Activated naive CD8-positive, alpha-beta T cell treated with anti-CD3 and anti-CD28 coated beads for 36 hours (primary cell): Measurements from ENCODE around the gene SERGEF. TPM values are rescaled to one million over a fixed set of nuclear protein-coding genes. Genes with fewer than 3 reads are reported as not detected.
A peak's percentile ranks its signal among the peaks of the same experiment; 100 is the strongest.

Experiments
- DNase-seq: peaks from one replicate; pipeline ENCODE4 v3.0.0; 2021
- H3K27ac Mint-ChIP-seq: one replicate; pipeline ENCODE4 v1.8.0; 2022; ENCODE audit warnings: mild to moderate bottlenecking, moderate library complexity, mixed read lengths
- H3K27me3 Mint-ChIP-seq: one replicate; pipeline ENCODE4 v1.8.0; 2022; ENCODE audit warnings: mild to moderate bottlenecking, mixed read lengths
- H3K36me3 Mint-ChIP-seq: one replicate; pipeline ENCODE4 v1.8.0; 2021; ENCODE audit warnings: mild to moderate bottlenecking, mixed read lengths
- H3K4me1 Mint-ChIP-seq: one replicate; pipeline ENCODE4 v1.8.0; 2021; ENCODE audit warnings: mixed read lengths
- H3K4me3 Mint-ChIP-seq: one replicate; pipeline ENCODE4 v1.8.0; 2022; ENCODE audit warnings: mild to moderate bottlenecking, moderate library complexity, mixed read lengths
- H3K9me3 Mint-ChIP-seq: one replicate; pipeline ENCODE4 v1.8.0; 2022; ENCODE audit warnings: mixed read lengths
- total RNA-seq, 2 experiments: library from RNA; stranded (reverse); gene quantifications; one replicate each; pipeline ENCODE4 v1.2.3, GENCODE V29; 2021

The SERGEF gene
- total RNA-seq, result 10 to 100 TPM; 37.0 to 38.0 TPM

DNA sequence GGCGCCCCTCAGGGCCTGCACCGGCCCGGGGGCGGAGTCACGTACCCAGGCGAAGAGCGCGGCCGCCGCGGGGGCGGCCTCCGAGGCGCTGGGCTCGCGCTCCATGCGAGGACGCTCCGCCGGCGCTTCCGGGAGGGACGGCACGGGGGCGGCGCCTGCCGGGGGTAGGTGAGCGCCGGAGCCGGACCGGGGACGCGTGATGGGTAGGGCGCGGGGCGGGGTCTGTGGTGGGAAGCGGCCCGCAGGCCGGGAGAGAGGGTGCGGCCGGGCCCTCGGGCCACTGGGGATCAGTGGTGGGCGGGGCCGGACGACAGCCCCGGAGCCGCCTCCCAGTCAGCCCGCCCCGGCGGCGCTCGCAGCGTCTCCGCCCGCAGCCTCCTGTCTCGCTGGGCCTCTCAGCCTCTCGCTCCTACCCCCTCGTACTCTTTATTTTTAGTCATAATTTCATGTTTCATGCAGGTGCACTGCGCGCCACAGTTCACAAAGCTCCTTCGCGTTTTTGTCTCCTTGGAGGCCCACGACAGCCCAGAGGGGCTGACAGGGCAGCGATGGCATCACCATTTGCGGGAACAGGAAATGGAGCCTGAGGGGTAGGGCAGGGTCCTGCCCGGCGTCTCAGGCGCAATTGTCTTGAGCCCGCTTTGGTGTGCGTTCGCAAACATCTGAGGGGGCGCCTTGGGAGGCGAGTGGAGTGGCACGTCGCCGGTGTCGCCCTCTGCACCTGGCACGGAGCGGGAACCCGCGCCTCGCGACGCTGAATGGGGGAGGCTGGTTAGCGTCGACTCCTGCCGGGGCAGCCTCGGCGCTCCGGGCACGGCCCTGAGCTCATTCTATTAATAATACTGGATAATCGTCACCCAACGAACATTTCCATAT is at the start of gene SERGEF:
SERGEF (minus strand) TSS at position 142 of the 876 bp plus-strand sequence; CDS start at position 105, 37 bp downstream.
- Mint-ChIP-seq H3K36me3 (peaks cover 8% of the 10 kb centered on the region), H3K4me1 (peaks cover 39% of the 10 kb centered on the region), H3K4me3 (peak within 1 kb of the TSS; percentile 97), H3K27ac (peak within 1 kb of the TSS; percentile 93), H3K9me3 (peaks cover 1% of the 10 kb centered on the region), H3K27me3 (no peaks in the 10 kb centered on the region)
- DNase-seq, result peak; percentile 95

DNA sequence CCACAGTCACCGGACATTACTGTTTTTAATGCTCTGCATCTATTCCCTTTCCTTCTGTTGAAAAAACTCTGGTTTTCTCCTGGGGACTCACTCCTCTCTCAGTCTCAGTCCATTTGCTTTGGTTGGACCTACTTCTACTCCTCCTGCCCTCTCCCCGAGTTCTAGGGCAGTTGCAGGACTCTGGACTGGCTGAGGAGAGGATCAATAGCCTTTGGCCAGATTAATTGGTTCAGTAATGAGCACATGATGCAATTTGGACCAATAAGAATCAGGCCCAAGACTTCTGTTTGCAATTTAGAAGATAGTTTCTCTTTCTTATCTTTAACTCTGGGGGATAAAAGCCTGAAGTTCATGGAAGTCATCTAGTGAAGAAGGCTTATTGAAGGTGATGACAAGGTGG is 48.5 kb upstream of the SERGEF start:
- Mint-ChIP-seq H3K4me3 (no peak overlapping the region), H3K27ac (no peak overlapping the region), H3K36me3 (peaks cover 2% of the 10 kb centered on the region), H3K4me1 (peaks cover 1% of the 10 kb centered on the region), H3K9me3 (no peaks in the 10 kb centered on the region), H3K27me3 (no peaks in the 10 kb centered on the region)
- no peak for DNase-seq

- no peak for DNase-seq
- H3K27ac Mint-ChIP-seq, result no peak overlapping the region
- no peaks in the 10 kb centered on the region for H3K27me3 Mint-ChIP-seq
- peaks cover 1% of the 10 kb centered on the region for H3K4me1 Mint-ChIP-seq
- no peak overlapping the region for H3K4me3 Mint-ChIP-seq
- no peaks in the 10 kb centered on the region for H3K9me3 Mint-ChIP-seq
- peaks cover 3% of the 10 kb centered on the region for H3K36me3 Mint-ChIP-seq
Measured at GRCh38 chr11:18056561-18057181, 43.8 kb upstream of the SERGEF start.

DNA sequence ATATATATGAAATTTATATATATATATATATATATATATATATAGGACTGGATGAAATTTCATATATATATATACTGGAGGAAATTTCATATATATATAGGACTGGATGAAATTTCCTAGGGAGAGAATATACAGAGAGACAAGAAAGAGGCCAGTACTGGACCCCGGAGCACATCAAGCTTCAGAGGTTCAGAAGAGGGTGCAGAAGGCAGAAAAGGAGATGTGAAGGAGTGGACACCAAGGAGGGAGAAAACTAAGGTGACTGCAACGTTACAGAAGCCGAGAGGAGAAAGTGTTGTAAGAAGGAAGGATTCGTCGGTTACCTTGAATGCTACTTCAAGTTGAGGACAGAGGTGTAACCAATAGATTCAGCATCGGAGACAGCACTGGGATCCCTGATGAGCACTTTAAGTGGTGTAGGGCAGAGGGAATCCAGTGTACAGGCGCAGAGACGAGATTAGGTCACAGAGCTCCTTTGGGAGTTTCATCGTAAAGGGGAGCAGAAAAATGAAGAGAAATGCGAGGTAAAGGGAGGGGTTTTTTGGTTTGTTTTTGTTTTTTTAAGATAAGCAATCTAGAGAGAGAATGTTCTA is 41.8 kb upstream of the SERGEF start:
- no peak for DNase-seq
- H3K4me3 Mint-ChIP-seq, result no peak overlapping the region
- H3K4me1 Mint-ChIP-seq, result peaks cover 1% of the 10 kb centered on the region
- peaks cover 3% of the 10 kb centered on the region for H3K36me3 Mint-ChIP-seq
- no peaks in the 10 kb centered on the region for H3K9me3 Mint-ChIP-seq
- no peaks in the 10 kb centered on the region for H3K27me3 Mint-ChIP-seq
- H3K27ac Mint-ChIP-seq, result no peak overlapping the region

DNA sequence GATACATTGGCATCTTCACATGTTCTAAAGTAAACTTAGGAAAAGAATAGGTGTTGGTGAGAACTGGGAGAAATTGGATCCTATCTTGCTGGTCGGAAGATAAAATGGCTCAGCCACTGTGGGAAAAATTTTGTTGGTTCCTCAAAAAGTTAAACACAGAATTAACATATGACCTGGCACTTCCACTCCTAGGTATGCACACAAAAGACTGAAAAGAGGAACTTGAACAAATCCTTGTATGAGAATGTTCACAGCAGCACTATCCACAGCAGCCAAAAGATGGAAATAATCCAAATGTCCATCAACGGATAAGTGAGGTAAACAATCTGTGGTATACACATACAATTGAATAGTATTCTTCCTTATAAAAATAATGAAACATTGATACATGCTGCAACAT is 38.0 kb upstream of the SERGEF start:
- peaks cover 27% of the 10 kb centered on the region for H3K27me3 Mint-ChIP-seq
- H3K27ac Mint-ChIP-seq, result no peak overlapping the region
- H3K4me1 Mint-ChIP-seq, result no peaks in the 10 kb centered on the region
- H3K4me3 Mint-ChIP-seq, result no peak overlapping the region
- DNase-seq, result no peak
- H3K36me3 Mint-ChIP-seq, result peaks cover 5% of the 10 kb centered on the region
- H3K9me3 Mint-ChIP-seq, result peaks cover 7% of the 10 kb centered on the region

DNA sequence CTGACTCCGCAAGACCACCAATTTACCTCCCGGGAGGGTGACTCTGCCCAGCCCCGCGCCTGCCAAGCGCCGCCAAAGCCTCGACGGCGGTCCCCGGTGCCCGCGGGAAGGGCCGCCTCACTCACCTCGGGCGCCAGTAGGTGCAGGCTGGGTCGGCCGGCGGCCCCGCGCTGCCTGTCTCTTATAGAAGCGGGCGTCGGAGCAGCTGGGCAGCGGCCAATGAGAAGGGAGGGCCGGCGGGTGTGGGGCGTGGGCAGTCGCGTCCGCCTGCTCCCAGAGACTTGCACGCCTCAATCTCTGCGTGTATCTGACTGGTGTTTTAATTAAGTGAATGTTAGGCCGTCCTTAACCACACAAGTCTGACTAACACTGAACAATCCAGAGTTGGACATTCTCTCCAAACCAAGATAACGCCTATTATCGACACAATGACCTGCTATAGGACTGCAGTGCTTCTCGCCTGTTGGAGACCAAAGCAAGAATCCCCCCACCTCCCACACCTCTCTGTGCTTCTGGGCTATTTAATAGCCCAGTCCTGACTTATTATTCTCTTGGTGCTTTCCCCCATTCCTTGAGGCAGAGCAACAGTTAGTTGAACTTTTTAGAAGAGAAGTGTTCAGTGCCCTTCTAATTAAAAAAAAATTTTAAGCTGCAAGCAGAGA is 33.4 kb upstream of the SERGEF start, which contains the start of gene TPH1:
TPH1 (minus strand) TSS at position 154 of the 662 bp plus-strand sequence. CDS start 5,507 bp downstream, outside the sequence.
- no peak for DNase-seq
- Mint-ChIP-seq H3K36me3 (peaks cover 8% of the 10 kb centered on the region), H3K9me3 (peaks cover 7% of the 10 kb centered on the region), H3K27me3 (peaks cover 58% of the 10 kb centered on the region), H3K27ac (no peak within 1 kb of the TSS), H3K4me3 (no peak within 1 kb of the TSS), H3K4me1 (no peaks in the 10 kb centered on the region)

GRCh38 chr11:18036456-18036855 is 23.6 kb upstream of the SERGEF start:
- H3K4me1 Mint-ChIP-seq, result no peaks in the 10 kb centered on the region
- no peak overlapping the region for H3K27ac Mint-ChIP-seq
- H3K4me3 Mint-ChIP-seq, result no peak overlapping the region
- peaks cover 2% of the 10 kb centered on the region for H3K36me3 Mint-ChIP-seq
- H3K27me3 Mint-ChIP-seq, result peaks cover 10% of the 10 kb centered on the region
- no peaks in the 10 kb centered on the region for H3K9me3 Mint-ChIP-seq
- no peak for DNase-seq

DNA sequence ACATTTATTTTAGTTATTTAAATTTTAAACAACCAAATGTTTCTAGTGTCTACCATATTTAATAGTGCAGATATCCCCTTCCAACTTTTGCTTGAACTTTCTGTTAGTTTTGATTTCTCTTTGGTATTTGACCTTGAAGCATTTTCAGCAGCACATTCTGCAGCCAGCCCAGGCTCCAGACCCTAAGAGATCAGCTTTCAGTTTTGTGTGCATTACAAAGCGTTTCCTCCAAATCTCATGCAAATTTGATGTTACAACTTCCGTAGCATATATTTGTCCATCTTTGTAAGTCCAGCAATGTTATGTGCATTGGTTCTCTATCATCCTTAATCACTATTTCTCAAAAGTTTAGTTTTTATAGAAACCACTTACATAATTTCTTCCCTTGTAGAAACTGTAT is 14.6 kb upstream of the SERGEF start:
- Mint-ChIP-seq H3K4me3 (no peak overlapping the region), H3K9me3 (no peaks in the 10 kb centered on the region), H3K27me3 (no peaks in the 10 kb centered on the region), H3K4me1 (no peaks in the 10 kb centered on the region), H3K36me3 (no peaks in the 10 kb centered on the region), H3K27ac (no peak overlapping the region)
- no peak for DNase-seq

GRCh38 chr11:18022419-18022818 is 9.6 kb upstream of the SERGEF start:
- no peaks in the 10 kb centered on the region for H3K9me3 Mint-ChIP-seq
- H3K4me1 Mint-ChIP-seq, result no peaks in the 10 kb centered on the region
- H3K4me3 Mint-ChIP-seq, result no peak overlapping the region
- H3K36me3 Mint-ChIP-seq, result peaks cover 3% of the 10 kb centered on the region
- H3K27me3 Mint-ChIP-seq, result no peaks in the 10 kb centered on the region
- H3K27ac Mint-ChIP-seq, result no peak overlapping the region
- no peak for DNase-seq

- peaks cover 5% of the 10 kb centered on the region for H3K36me3 Mint-ChIP-seq
- no peak overlapping the region for H3K4me3 Mint-ChIP-seq
- H3K4me1 Mint-ChIP-seq, result peaks cover 9% of the 10 kb centered on the region
- H3K9me3 Mint-ChIP-seq, result peaks cover 1% of the 10 kb centered on the region
- DNase-seq, result no peak
- no peak overlapping the region for H3K27ac Mint-ChIP-seq
- no peaks in the 10 kb centered on the region for H3K27me3 Mint-ChIP-seq
Measured at GRCh38 chr11:18019650-18020049, 6.8 kb upstream of the SERGEF start.

DNA sequence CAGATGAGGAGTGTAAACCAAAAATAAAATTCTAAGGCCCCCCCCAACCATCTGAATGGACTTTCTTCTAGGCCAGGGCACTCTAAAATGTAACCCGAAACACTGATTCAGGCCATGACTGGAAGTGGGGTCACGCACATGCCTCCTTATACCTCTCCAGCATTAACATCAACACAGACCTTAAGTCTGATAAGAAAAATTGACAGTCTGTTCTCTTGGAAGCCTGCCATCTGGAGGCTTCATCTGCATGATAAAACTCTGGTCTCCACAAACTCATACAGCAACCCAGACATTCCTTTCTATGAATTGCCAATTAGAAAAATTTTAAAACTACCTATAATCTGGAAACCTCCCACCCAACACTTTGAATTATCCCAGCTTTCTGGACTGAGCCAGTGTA is 3.9 kb upstream of the SERGEF start:
- Mint-ChIP-seq H3K4me3 (no peak overlapping the region), H3K9me3 (peaks cover 1% of the 10 kb centered on the region), H3K27ac (no peak overlapping the region), H3K4me1 (peaks cover 26% of the 10 kb centered on the region), H3K36me3 (peaks cover 8% of the 10 kb centered on the region), H3K27me3 (no peaks in the 10 kb centered on the region)
- no peak for DNase-seq

DNA sequence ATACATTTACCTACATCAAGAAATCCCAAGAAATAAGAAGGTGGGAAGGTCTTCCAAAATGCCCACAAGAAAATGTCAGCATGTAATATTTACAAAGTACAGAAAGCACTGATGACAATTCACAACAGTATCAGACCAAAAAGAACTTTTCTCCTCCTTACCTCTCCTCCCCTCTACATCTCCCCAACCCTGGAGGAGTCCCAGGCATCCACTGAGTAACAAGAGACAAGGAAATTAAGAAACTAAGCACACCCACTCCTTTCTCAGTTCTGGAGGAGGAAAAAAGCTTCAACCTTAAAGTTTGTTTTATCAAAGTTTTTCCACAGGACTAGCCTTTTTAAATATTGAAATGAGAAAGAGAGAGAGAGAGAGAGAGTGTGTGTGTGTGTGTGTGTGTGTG is 2.0 kb upstream of the SERGEF start:
- peak overlapping the region; percentile 11 for H3K4me3 Mint-ChIP-seq
- peak overlapping the region; percentile 55 for H3K27ac Mint-ChIP-seq
- peaks cover 39% of the 10 kb centered on the region for H3K4me1 Mint-ChIP-seq
- H3K27me3 Mint-ChIP-seq, result no peaks in the 10 kb centered on the region
- peaks cover 1% of the 10 kb centered on the region for H3K9me3 Mint-ChIP-seq
- DNase-seq, result no peak
- H3K36me3 Mint-ChIP-seq, result peaks cover 8% of the 10 kb centered on the region

DNA sequence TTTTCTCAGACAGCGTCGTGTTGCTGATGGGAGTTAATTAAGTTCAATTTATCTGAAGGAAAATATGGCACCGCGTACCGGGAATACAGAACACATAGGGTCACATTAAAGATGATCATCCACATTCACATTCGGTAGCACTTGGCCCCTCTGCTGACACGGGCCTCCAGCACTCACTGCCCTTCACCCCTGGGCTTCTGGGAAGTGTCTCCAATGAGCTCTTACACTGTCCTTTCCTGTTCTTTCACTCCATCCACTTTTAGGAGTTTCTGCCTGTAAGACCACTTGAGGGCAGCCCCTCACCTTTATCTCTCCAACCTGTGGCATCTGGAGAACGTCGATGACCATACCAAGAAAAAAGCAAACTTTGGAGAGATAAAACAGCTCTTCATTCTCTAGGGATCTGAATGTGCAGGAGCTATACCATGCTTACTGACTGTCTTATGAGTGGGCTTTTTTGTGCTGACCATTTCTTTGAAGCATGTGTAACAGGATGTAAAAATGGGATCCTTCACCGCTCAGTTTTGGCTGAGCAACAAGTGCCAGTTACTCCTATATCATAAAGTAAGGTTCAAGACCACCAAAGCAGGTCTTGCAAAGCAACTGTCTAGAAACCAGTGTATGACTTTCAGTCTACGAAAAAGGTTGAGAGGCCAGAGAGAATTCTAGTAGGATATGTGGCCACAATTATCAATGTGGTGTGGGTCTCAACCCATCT is 1.1 kb upstream of the SERGEF start:
- Mint-ChIP-seq H3K4me3 (peak overlapping the region; percentile 97), H3K36me3 (peaks cover 8% of the 10 kb centered on the region), H3K27me3 (no peaks in the 10 kb centered on the region), H3K9me3 (peaks cover 1% of the 10 kb centered on the region), H3K4me1 (peaks cover 39% of the 10 kb centered on the region), H3K27ac (peak overlapping the region; percentile 93)
- no peak for DNase-seq

GRCh38 chr11:18012122-18012905 is 533 bp downstream of the SERGEF start:
- H3K36me3 Mint-ChIP-seq, result peaks cover 8% of the 10 kb centered on the region

More at GRCh38 chr11:18012122-18012905, 533 bp downstream of the SERGEF start:
- H3K27ac Mint-ChIP-seq, result peak overlapping the region; percentile 89
- peak overlapping the region; percentile 97 for H3K4me3 Mint-ChIP-seq
- DNase-seq, result no peak
- H3K27me3 Mint-ChIP-seq, result no peaks in the 10 kb centered on the region
- peaks cover 1% of the 10 kb centered on the region for H3K9me3 Mint-ChIP-seq
- H3K4me1 Mint-ChIP-seq, result peaks cover 39% of the 10 kb centered on the region
